Kidney (tissue), 14 donors: ENCODE data around the gene UCK2. TPM values are rescaled to one million over a fixed set of nuclear protein-coding genes. Genes with fewer than 3 reads are reported as not detected.

Experiments used
- DNase-seq, 5 donors: peaks; one replicate each; pipeline ENCODE4 v3.0.0-alpha.2; 2013 to 2020
- FAIRE-seq: peaks from 2 replicates; lab custom pipeline; 2012; peaks lifted over from hg19 to GRCh38; lab: Jason Lieb, UNC
- H3K27ac ChIP-seq, 2 donors: one replicate each; pipeline ENCODE4 v1.7.0; 2013; ENCODE audit warnings: low read depth in 2 of 2, low read length in 2 of 2, inconsistent platforms in 1 of 2
- H3K27me3 ChIP-seq: one replicate; pipeline ENCODE4 v1.7.1; 2013; ENCODE audit warnings: low read length, inconsistent platforms; ENCODE audit not compliant: control insufficient read depth, insufficient read depth
- H3K36me3 ChIP-seq, 3 donors: one replicate each; pipeline versions ENCODE4 v1.7.0 to v1.7.1; 2013; ENCODE audit warnings: low read length in 3 of 3, control low read depth in 1 of 3, inconsistent platforms in 1 of 3; ENCODE audit not compliant: insufficient read depth in 3 of 3, control insufficient read depth in 2 of 3
- H3K4me1 ChIP-seq, 3 donors: one replicate each; pipeline versions ENCODE4 v1.7.0 to v1.7.1; 2013; ENCODE audit warnings: low read length in 3 of 3, inconsistent platforms in 1 of 3, low read depth in 1 of 3; ENCODE audit not compliant: control insufficient read depth in 2 of 3, insufficient read depth in 2 of 3
- H3K4me3 ChIP-seq, 3 donors: one replicate each; pipeline versions ENCODE4 v1.7.0 to v1.8.1; 2013; ENCODE audit warnings: low read length in 3 of 3, control low read depth in 1 of 3, inconsistent platforms in 1 of 3
- H3K9ac ChIP-seq, 3 donors: one replicate each; pipeline versions ENCODE4 v1.7.0 to v1.7.1; 2013; ENCODE audit warnings: low read length in 3 of 3, control low read depth in 1 of 3, inconsistent platforms in 1 of 3
- H3K9me3 ChIP-seq, 3 donors: one replicate each; pipeline versions ENCODE4 v1.7.0 to v1.7.1; 2013; ENCODE audit warnings: low read length in 3 of 3, control low read depth in 1 of 3, inconsistent platforms in 1 of 3; ENCODE audit not compliant: control insufficient read depth in 2 of 3, insufficient read depth in 1 of 3
- CTCF ChIP-seq: IDR thresholded peaks from 3 replicates; pipeline ENCODE4 v1.5.1; 2012; ENCODE audit warnings: mild to moderate bottlenecking, moderate library complexity, borderline replicate concordance; ENCODE audit not compliant: insufficient read depth; ENCODE audit errors: extremely low read depth
- intact Hi-C: fragments of 100-400 bp; cut with DNase I; formaldehyde crosslinking; loops from one replicate; pipeline ENCODE4 v1.11.1; 2022
- polyA plus RNA-seq: library from polyadenylated mRNA; stranded (reverse); fragments of 350-450 nt; fragmentation: Illumina TruSeq; extraction: RNeasy Lipid Tissue Mini Kit (QIAGEN cat#74804); gene quantifications from one replicate; pipeline ENCODE4 v1.2.3, GENCODE V29; 2014; ENCODE audit warnings: low read depth, low replicate concordance; ENCODE audit not compliant: insufficient read depth
- total RNA-seq: library from RNA; stranded (reverse); fragmentation: NEBNext Ultra II Directional; extraction: Animal tissue kit (Norgen Biotek cat#: 25700); gene quantifications from one replicate; pipeline ENCODE4 v1.2.1, GENCODE V29; 2021
- donor health status: control.
- donor health status: control.
- donor health status: control.
- donor health status: control.
- donor health status: control.
- donor health status: DM: yes; HTN: yes; CAD: no.
- donor health status: Normal renal cell carcinoma (clear cell type).

UCK2 gene
- total and polyA plus RNA-seq, 2 donors from 2014 or later: 8.2 to 18.7 TPM

- TF ChIP-seq CTCF: no peak
- intact Hi-C loops: no loop called here
These were observed 76.3 kb downstream of the UCK2 start for GRCh38 chr1:165903672-165904071.

GRCh38 chr1:165904948-165905347 lies 77.5 kb downstream of the UCK2 start:
- DNase-seq (no peak), FAIRE-seq (no peak)
- Histone ChIP-seq H3K27ac (no peak overlapping the region), H3K27me3 (no peaks in the 10 kb centered on the region), H3K4me1 (peaks cover 3% of the 10 kb centered on the region in 3 donors), H3K9ac (no peak overlapping the region), H3K4me3 (no peak overlapping the region), H3K9me3 (no peaks in the 10 kb centered on the region), H3K36me3 (peaks cover 0 to 2% (median 0%) of the 10 kb centered on the region in 3 donors)
- no peak for TF ChIP-seq CTCF
- intact Hi-C loops: no loop called here

More at GRCh38 chr1:165903672-165904071, 76.3 kb downstream of the UCK2 start:
- H3K9me3 ChIP-seq: no peaks in the 10 kb centered on the region
- no peaks in the 10 kb centered on the region for H3K27me3 ChIP-seq
- no peak overlapping the region for H3K27ac ChIP-seq
- FAIRE-seq: no peak
- H3K4me3 ChIP-seq: no peak overlapping the region
- H3K9ac ChIP-seq: no peak overlapping the region
- DNase-seq: no peak
- H3K36me3 ChIP-seq: peaks cover 0 to 2% (median 0%) of the 10 kb centered on the region in 3 donors
- H3K4me1 ChIP-seq: peaks cover 0 to 3% (median 3%) of the 10 kb centered on the region in 3 donors

GRCh38 chr1:165905853-165906252 lies 78.4 kb downstream of the UCK2 start:
- Histone ChIP-seq H3K36me3 (peaks cover 0 to 2% (median 0%) of the 10 kb centered on the region in 3 donors), H3K9me3 (no peaks in the 10 kb centered on the region), H3K27me3 (no peaks in the 10 kb centered on the region), H3K9ac (no peak overlapping the region), H3K4me3 (no peak overlapping the region), H3K27ac (no peak overlapping the region), H3K4me1 (peaks cover 0 to 11% (median 0%) of the 10 kb centered on the region in 3 donors)
- intact Hi-C loops: no loop called here
- FAIRE-seq (no peak), DNase-seq (no peak)
- no peak for TF ChIP-seq CTCF
